BE2C (cell line): ENCODE measurements around the gene RAB33A. TPM values are rescaled to one million over a fixed set of nuclear protein-coding genes. Genes with fewer than 3 reads are reported as not detected.

Source experiments
- DNase-seq: peaks from one replicate; pipeline ENCODE4 v3.0.0-alpha.2; 2020
- H3K27me3 ChIP-seq: fragments of 250-450 bp; sonication (Bioruptor Pico); 2 replicates; pipeline ENCODE4 v1.5.1; 2020; ENCODE audit warnings: mild to moderate bottlenecking
- H3K36me3 ChIP-seq: fragments of 250-450 bp; sonication (Bioruptor Pico); 2 replicates; pipeline ENCODE4 v1.5.1; 2020; ENCODE audit warnings: mild to moderate bottlenecking
- H3K4me1 ChIP-seq: fragments of 250-450 bp; sonication (Bioruptor Pico); 2 replicates; pipeline ENCODE4 v1.5.1; 2020
- H3K4me3 ChIP-seq: 2 replicates; pipeline ENCODE4 v1.5.1; 2011; ENCODE audit warnings: low read depth, low read length
- H3K9me3 ChIP-seq: fragments of 250-450 bp; sonication (Bioruptor Pico); 2 replicates; pipeline ENCODE4 v1.5.1; 2020
- polyA plus RNA-seq: library from polyadenylated mRNA; unstranded; fragments of >200 nt; gene quantifications from one replicate; pipeline ENCODE4 v1.2.1, GENCODE V29; 2012; ENCODE audit warnings: low read depth, missing spikeins; ENCODE audit not compliant: insufficient read length, insufficient read depth
- TF ChIP-seq, protein P1 (sequence below): IDR thresholded peaks from 2 replicates; pipeline ENCODE4 v1.5.1; 2012; ENCODE audit warnings: mild to moderate bottlenecking, low read depth, low read length

RAB33A gene
- 119 TPM for polyA plus RNA-seq

DNA sequence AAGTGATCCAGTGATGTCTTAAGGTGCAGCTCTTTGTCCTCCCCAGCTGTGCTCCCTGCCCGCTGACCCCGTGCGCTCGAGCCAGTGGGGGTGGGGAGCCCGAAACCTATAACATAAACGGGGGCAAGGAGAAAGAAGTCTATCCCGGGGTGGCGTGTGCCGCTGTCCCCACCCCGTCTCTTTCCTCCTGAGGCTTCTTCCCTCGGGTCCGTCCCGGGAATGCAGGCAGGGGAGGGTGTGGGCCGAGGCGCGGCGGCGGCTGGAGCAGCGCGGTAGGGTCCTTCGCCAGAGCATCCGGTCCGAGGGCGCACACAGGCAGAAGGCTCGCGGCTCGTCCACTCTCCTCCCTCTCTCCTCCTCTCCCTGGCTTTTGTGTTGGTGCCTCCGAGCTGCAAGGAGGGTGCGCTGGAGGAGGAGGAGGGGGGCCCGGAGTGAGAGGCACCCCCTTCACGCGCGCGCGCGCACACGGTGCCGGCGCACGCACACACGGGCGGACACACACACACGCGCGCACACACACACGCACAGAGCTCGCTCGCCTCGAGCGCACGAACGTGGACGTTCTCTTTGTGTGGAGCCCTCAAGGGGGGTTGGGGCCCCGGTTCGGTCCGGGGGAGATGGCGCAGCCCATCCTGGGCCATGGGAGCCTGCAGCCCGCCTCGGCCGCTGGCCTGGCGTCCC, at the start of gene RAB33A:
Gene RAB33A, plus strand, starts transcription at position 517 of the 681 bp plus-strand sequence. Its CDS starts 101 bp downstream, at position 618.
- peak; percentile 45 for DNase-seq
- H3K4me1 ChIP-seq = peaks cover 3% of the 10 kb centered on the region
- H3K9me3 ChIP-seq = no peaks in the 10 kb centered on the region
- H3K27me3 ChIP-seq = no peaks in the 10 kb centered on the region
- no peaks in the 10 kb centered on the region; the same call in 1 of the 2 replicates for H3K36me3 ChIP-seq
- TF ChIP-seq, protein P1, sequence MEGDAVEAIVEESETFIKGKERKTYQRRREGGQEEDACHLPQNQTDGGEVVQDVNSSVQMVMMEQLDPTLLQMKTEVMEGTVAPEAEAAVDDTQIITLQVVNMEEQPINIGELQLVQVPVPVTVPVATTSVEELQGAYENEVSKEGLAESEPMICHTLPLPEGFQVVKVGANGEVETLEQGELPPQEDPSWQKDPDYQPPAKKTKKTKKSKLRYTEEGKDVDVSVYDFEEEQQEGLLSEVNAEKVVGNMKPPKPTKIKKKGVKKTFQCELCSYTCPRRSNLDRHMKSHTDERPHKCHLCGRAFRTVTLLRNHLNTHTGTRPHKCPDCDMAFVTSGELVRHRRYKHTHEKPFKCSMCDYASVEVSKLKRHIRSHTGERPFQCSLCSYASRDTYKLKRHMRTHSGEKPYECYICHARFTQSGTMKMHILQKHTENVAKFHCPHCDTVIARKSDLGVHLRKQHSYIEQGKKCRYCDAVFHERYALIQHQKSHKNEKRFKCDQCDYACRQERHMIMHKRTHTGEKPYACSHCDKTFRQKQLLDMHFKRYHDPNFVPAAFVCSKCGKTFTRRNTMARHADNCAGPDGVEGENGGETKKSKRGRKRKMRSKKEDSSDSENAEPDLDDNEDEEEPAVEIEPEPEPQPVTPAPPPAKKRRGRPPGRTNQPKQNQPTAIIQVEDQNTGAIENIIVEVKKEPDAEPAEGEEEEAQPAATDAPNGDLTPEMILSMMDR = no peak
- H3K4me3 ChIP-seq = peak within 1 kb of the TSS; percentile 82

DNA sequence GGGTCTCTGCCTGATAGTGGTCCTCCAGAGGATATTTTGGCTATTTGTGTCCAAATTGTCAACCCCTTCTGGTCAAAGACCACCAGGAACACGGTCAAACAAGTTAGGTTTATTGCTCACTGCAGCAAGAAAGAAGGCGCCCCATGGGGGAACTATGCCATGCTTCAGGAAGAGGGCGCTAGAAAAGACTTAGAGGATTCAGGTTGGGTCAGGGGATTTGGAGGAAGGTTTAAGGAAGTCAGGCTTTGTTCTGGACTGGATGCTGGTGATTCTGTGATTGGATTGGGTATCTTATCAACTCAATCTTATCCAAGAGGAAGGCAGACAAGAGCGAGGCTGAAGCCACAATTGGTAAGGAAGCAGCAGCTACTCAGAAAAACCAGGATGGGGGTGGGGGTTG, 47.2 kb upstream of the RAB33A start:
- TF ChIP-seq, protein P1 = no peak
- Histone ChIP-seq H3K4me1 (peaks cover 7% of the 10 kb centered on the region), H3K36me3 (no peaks in the 10 kb centered on the region), H3K9me3 (no peaks in the 10 kb centered on the region), H3K27me3 (no peaks in the 10 kb centered on the region), H3K4me3 (no peak overlapping the region)
- DNase-seq = no peak

DNA sequence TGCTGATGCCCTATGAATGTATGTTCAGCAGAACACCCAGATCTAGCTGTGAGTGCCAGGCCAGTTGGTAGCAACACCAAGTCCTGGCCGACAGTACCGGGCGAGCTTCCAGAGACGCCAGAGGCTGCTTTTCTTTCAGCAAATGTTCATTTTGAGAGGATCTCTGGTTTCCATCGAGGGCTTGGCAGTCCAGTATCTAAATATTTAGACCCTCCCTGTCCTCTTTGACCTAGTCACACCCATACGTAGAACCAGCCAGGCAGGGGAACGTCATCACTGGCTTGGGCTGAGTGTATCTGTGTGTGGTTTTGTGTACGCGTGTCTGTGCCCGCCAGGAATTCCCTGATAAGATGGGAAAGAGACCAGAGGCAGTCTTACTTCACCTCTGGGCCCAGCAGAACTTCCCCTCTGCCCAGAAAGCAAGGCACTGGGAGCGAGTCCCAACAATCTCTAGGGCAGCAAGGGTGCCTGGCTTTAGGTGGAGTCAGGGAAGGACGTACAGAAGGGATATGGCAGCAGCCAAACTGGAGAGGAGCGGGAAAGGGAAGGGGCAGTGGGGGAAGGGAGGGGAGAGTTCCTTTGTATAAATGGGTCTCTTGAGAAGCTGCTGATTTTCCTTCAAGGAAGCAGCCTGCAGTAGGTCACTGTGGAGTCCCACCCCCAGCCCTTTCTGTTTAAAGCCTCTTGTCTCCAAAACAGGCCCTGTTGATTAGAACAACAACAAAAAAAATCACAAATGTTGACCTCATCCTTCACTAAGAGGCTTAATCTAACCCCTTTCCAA, 46.5 kb upstream of the RAB33A start:
- no peaks in the 10 kb centered on the region for H3K36me3 ChIP-seq
- DNase-seq = peak; percentile 51
- no peak overlapping the region for H3K4me3 ChIP-seq
- H3K9me3 ChIP-seq = no peaks in the 10 kb centered on the region
- peaks cover 7% of the 10 kb centered on the region for H3K4me1 ChIP-seq
- TF ChIP-seq, protein P1 = no peak
- H3K27me3 ChIP-seq = no peaks in the 10 kb centered on the region

DNA sequence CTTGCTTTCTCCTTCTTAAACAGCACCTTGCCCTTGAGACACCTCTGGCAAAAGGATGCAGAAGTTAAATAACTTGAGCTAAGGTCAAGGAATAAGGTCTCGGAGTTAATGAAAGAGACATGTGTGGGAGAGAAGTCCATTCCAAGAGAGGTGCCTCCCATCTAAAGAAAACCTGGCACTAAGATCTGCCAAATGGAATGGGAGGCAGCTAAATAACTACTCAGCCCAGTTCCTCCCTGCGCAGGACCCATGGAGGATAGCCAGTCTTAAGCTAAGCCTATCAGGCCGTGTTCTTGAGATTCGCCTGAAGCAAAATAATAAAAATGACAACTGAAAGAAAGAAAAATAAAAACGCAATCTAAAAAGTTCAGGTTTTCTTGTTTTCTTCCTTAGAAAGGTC, 40.8 kb upstream of the RAB33A start:
- no peaks in the 10 kb centered on the region; the same call in 1 of the 2 replicates for H3K36me3 ChIP-seq
- no peaks in the 10 kb centered on the region for H3K4me1 ChIP-seq
- H3K9me3 ChIP-seq = no peaks in the 10 kb centered on the region
- no peaks in the 10 kb centered on the region for H3K27me3 ChIP-seq
- TF ChIP-seq, protein P1 = no peak
- no peak overlapping the region for H3K4me3 ChIP-seq
- no peak for DNase-seq

DNA sequence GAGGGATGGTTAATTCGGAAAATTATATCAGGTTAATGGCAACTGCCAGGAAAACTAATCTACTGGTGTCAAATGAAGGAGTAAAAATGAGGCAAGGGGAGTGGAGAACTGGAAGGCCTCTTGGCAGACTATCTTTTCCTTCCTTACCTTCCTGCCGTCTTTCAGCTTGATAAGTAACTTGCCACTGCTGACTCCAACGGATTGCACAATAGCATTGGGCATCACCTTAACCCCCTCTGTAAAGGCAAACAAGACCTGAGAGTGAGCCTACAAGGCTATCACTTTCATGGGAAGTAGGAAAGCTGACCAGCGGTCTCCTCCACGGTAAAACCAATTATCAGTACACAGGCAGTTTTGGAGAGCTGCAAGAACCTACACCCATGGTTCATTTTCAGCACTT, 35.3 kb upstream of the RAB33A start:
- TF ChIP-seq, protein P1 = no peak
- no peak overlapping the region for H3K4me3 ChIP-seq

More for the DNA sequence above, 35.3 kb upstream of the RAB33A start:
- Histone ChIP-seq H3K9me3 (no peaks in the 10 kb centered on the region), H3K36me3 (peaks cover 6% of the 10 kb centered on the region; the same call in 1 of the 2 replicates), H3K4me1 (no peaks in the 10 kb centered on the region), H3K27me3 (no peaks in the 10 kb centered on the region)
- no peak for DNase-seq
